IMR-90 (cell line): Measurements from ENCODE around the gene ZNF213. TPM values are rescaled to one million over a fixed set of nuclear protein-coding genes. Genes with fewer than 3 reads are reported as not detected.

Experiments used
- ATAC-seq: fragments of 200-7000 bp; cut with Tn5 transposase; 2 replicates; pipeline ENCODE4 v1.9.1; 2020; ENCODE audit warnings: low read depth, mild to moderate bottlenecking, moderate library complexity
- BruUV-seq: library from RNA; stranded (reverse); fragments of 400-500 nt; replicated peaks from 2 replicates; lab custom pipeline; 2021; lab: Mats Ljungman, UMichigan
- CTCF ChIA-PET: fragments of 300-600 bp; formaldehyde crosslinking; extraction: SDS; loops from one replicate; lab custom pipeline; 2021; ENCODE audit warnings: antibody characterized with exemption; lab: Yijun Ruan, JAX
- POLR2A ChIA-PET: fragments of 300-600 bp; sonication (Branson Sonifier 250); formaldehyde crosslinking; loops from one replicate; lab custom pipeline; 2022; ENCODE audit warnings: antibody characterized with exemption; ENCODE audit not compliant: unreplicated experiment; lab: Charles Lee
- DNase-seq: peaks from one replicate; pipeline ENCODE4 v3.0.0; 2013
- H2AFZ ChIP-seq: replicated peaks from 2 replicates; pipeline ENCODE3; 2013; ENCODE audit warnings: low read length, mild to moderate bottlenecking; ENCODE audit not compliant: poor library complexity
- H2AK5ac ChIP-seq: 2 replicates; pipeline ENCODE4 v1.6.1; 2013; ENCODE audit warnings: low read depth, low read length, inconsistent platforms
- H2AK9ac ChIP-seq: replicated peaks from 2 replicates; pipeline ENCODE3; 2013; ENCODE audit warnings: mild to moderate bottlenecking, low read depth, low read length, moderate library complexity; ENCODE audit not compliant: poor library complexity
- H2BK120ac ChIP-seq: 2 replicates; pipeline ENCODE4 v1.6.1; 2013; ENCODE audit warnings: low read depth, low read length, inconsistent platforms
- H2BK15ac ChIP-seq: 3 replicates; pipeline ENCODE4 v1.6.1; 2013; ENCODE audit warnings: low read depth, low read length, inconsistent platforms
- H2BK20ac ChIP-seq: 2 replicates; pipeline ENCODE4 v1.6.1; 2013; ENCODE audit warnings: low read depth, mild to moderate bottlenecking, inconsistent platforms, low read length, moderate library complexity
- H2BK5ac ChIP-seq: 2 replicates; pipeline ENCODE4 v1.6.1; 2013; ENCODE audit warnings: mild to moderate bottlenecking, low read depth, low read length, inconsistent platforms; ENCODE audit not compliant: poor library complexity, severe bottlenecking
- H3K14ac ChIP-seq: replicated peaks from 2 replicates; pipeline ENCODE4 v1.6.1; 2013; ENCODE audit warnings: low read depth, low read length, inconsistent platforms
- H3K18ac ChIP-seq: 2 replicates; pipeline ENCODE4 v1.6.1; 2013; ENCODE audit warnings: low read depth, low read length, control low read depth
- H3K23ac ChIP-seq: 2 replicates; pipeline ENCODE4 v1.6.1; 2013; ENCODE audit warnings: low read depth, low read length, inconsistent platforms
- H3K27ac ChIP-seq: 2 replicates; pipeline ENCODE4 v1.5.1; 2013; ENCODE audit warnings: mild to moderate bottlenecking, control low read depth, low read length; ENCODE audit not compliant: insufficient read depth
- H3K27me3 ChIP-seq: 2 replicates; pipeline ENCODE4 v1.6.1; 2013; ENCODE audit warnings: low read length; ENCODE audit not compliant: control insufficient read depth, insufficient read depth
- H3K36me3 ChIP-seq: 2 replicates; pipeline ENCODE4 v1.6.1; 2013; ENCODE audit warnings: low read length, mixed read lengths; ENCODE audit not compliant: control insufficient read depth, insufficient read depth
- H3K4ac ChIP-seq: 2 replicates; pipeline ENCODE4 v1.6.1; 2013; ENCODE audit warnings: low read depth, low read length, inconsistent platforms
- H3K4me1 ChIP-seq: 2 replicates; pipeline ENCODE4 v1.6.1; 2013; ENCODE audit warnings: low read length, mixed read lengths; ENCODE audit not compliant: control insufficient read depth, insufficient read depth
- H3K4me2 ChIP-seq: 2 replicates; pipeline ENCODE4 v1.6.1; 2013; ENCODE audit warnings: low read depth, mild to moderate bottlenecking, control low read depth, low read length, moderate library complexity
- H3K4me3 ChIP-seq: 2 replicates; pipeline ENCODE4 v1.5.1; 2013; ENCODE audit warnings: low read depth, mild to moderate bottlenecking, control low read depth, low read length, moderate library complexity; ENCODE audit not compliant: insufficient read depth
- H3K56ac ChIP-seq: 2 replicates; pipeline ENCODE4 v1.6.1; 2013; ENCODE audit warnings: low read length, inconsistent platforms; ENCODE audit not compliant: insufficient read depth; ENCODE audit errors: extremely low read depth
- H3K79me1 ChIP-seq, 2 experiments: 2 replicates each; pipeline ENCODE4 v1.6.1; 2013; ENCODE audit warnings: low read length in 2 of 2, inconsistent platforms in 1 of 2, low read depth in 1 of 2
- H3K9ac ChIP-seq: 2 replicates; pipeline ENCODE4 v1.6.1; 2013; ENCODE audit warnings: low read depth, low read length, control low read depth
- H3K9me1 ChIP-seq: 2 replicates; pipeline ENCODE4 v1.6.1; 2013; ENCODE audit warnings: low read length, inconsistent platforms; ENCODE audit not compliant: insufficient read depth
- H3K9me3 ChIP-seq: 2 replicates; pipeline ENCODE4 v1.6.1; 2013; ENCODE audit warnings: low read length; ENCODE audit not compliant: control insufficient read depth, insufficient read depth
- H4K20me1 ChIP-seq: 2 replicates; pipeline ENCODE4 v1.6.1; 2013; ENCODE audit warnings: low read length, inconsistent platforms; ENCODE audit not compliant: insufficient read depth
- H4K5ac ChIP-seq: 2 replicates; pipeline ENCODE4 v1.6.1; 2013; ENCODE audit warnings: mild to moderate bottlenecking, low read depth, low read length, control low read depth
- H4K8ac ChIP-seq, 2 experiments: 2 replicates each; pipeline ENCODE4 v1.6.1; 2013; ENCODE audit warnings: low read depth in 2 of 2, low read length in 2 of 2, control low read depth in 1 of 2, inconsistent platforms in 1 of 2
- H4K91ac ChIP-seq: 2 replicates; pipeline ENCODE4 v1.6.1; 2013; ENCODE audit warnings: low read depth, low read length, inconsistent platforms; ENCODE audit not compliant: insufficient read depth
- BHLHE40 ChIP-seq: fragments of 150-350 bp; IDR thresholded peaks from 2 replicates; pipeline ENCODE4 v1.6.1; 2016; ENCODE audit warnings: mild to moderate bottlenecking, low read depth, low read length
- CEBPB ChIP-seq: IDR thresholded peaks from 2 replicates; pipeline ENCODE4 v1.6.1; 2012; ENCODE audit warnings: low read depth, low read length, improper control_type of control experiment
- FOS ChIP-seq: fragments of 150-350 bp; IDR thresholded peaks from 2 replicates; pipeline ENCODE4 v1.6.1; 2016; ENCODE audit warnings: low read depth, low read length
- MAFK ChIP-seq: IDR thresholded peaks from 2 replicates; pipeline ENCODE4 v1.6.1; 2012; ENCODE audit warnings: low read depth, low read length, improper control_type of control experiment
- MAZ ChIP-seq: IDR thresholded peaks from 2 replicates; pipeline ENCODE4 v1.6.1; 2012; ENCODE audit warnings: low read depth, mild to moderate bottlenecking, low read length, improper control_type of control experiment, moderate library complexity, borderline replicate concordance
- MXI1 ChIP-seq: IDR thresholded peaks from 2 replicates; pipeline ENCODE4 v1.6.1; 2012; ENCODE audit warnings: low read depth, mild to moderate bottlenecking, low read length, moderate library complexity, borderline replicate concordance
- NFE2L2 ChIP-seq: fragments of 150-350 bp; IDR thresholded peaks from 2 replicates; pipeline ENCODE4 v1.6.1; 2016; ENCODE audit warnings: low read depth, mild to moderate bottlenecking, low read length
- POLR2A ChIP-seq: IDR thresholded peaks from 2 replicates; pipeline ENCODE4 v1.6.1; 2012; ENCODE audit warnings: mild to moderate bottlenecking, low read depth, low read length
- RAD21 ChIP-seq: IDR thresholded peaks from 2 replicates; pipeline ENCODE4 v1.6.1; 2012; ENCODE audit warnings: low read length, improper control_type of control experiment
- RCOR1 ChIP-seq: IDR thresholded peaks from 2 replicates; pipeline ENCODE4 v1.6.1; 2012; ENCODE audit warnings: mild to moderate bottlenecking, low read length, improper control_type of control experiment; ENCODE audit not compliant: insufficient replicate concordance
- WGBS, 2 experiments: methylation state at CpG; one replicate each; pipeline versions ENCODE4 v1.1.5 to v1.1.7; 2013; ENCODE audit warnings: missing lambda C conversion rate in 2 of 2; ENCODE audit not compliant: insufficient read length in 1 of 2; ENCODE audit errors: extremely low coverage in 2 of 2; 5-methylcytosine and 5-hydroxymethylcytosine counted together
- dilution Hi-C: fragments of 300-500 bp; cut with HindIII; formaldehyde crosslinking; loops from one replicate; pipeline ENCODE4 v1.14.3; 2018; ENCODE audit warnings: low sequenced_read_pairs; ENCODE audit not compliant: unreplicated experiment
- in situ Hi-C: fragments of 300-500 bp; cut with MboI; formaldehyde crosslinking; loops from 3 replicates; pipeline ENCODE4 v1.14.3; 2019; ENCODE audit warnings: low sequenced_read_pairs, inconsistent platforms, mixed read lengths
- intact Hi-C: fragments of 100-400 bp; cut with micrococcal nuclease; formaldehyde crosslinking; loops from 2 replicates; pipeline ENCODE4 v1.10.0; 2022
- polyA plus RNA-seq, 3 experiments: library from polyadenylated mRNA; depleted of rRNA; stranded (reverse); fragments of >200 nt; gene quantifications; 2 replicates each; pipeline ENCODE4 v1.2.3, GENCODE V29; 2012; ENCODE audit warnings: low replicate concordance in 1 of 3
- total RNA-seq: library from RNA; depleted of rRNA; stranded (reverse); fragments of >200 nt; gene quantifications from 2 replicates; pipeline ENCODE4 v1.2.3, GENCODE V29; 2012
- TF ChIP-seq, protein P1 (sequence below): fragments of 150-350 bp; IDR thresholded peaks from 2 replicates; pipeline ENCODE4 v1.6.1; 2016; ENCODE audit warnings: low read depth, mild to moderate bottlenecking, low read length, moderate library complexity, borderline replicate concordance
- TF ChIP-seq, protein P2 (sequence below): conservative IDR thresholded peaks from 2 replicates; pipeline ENCODE4 v1.5.1; 2012; ENCODE audit warnings: mild to moderate bottlenecking, low read depth, low read length, improper control_type of control experiment
- TF ChIP-seq, protein P3 (sequence below): fragments of 150-350 bp; IDR thresholded peaks from 2 replicates; pipeline ENCODE4 v1.6.1; 2017; ENCODE audit warnings: mild to moderate bottlenecking, antibody characterized with exemption, low read length, low read depth

Gene ZNF213
- total and polyA plus RNA-seq, 2 of the 4 experiments (the other 2 are of a cell fraction) = 0.72 to 4.0 TPM

DNA sequence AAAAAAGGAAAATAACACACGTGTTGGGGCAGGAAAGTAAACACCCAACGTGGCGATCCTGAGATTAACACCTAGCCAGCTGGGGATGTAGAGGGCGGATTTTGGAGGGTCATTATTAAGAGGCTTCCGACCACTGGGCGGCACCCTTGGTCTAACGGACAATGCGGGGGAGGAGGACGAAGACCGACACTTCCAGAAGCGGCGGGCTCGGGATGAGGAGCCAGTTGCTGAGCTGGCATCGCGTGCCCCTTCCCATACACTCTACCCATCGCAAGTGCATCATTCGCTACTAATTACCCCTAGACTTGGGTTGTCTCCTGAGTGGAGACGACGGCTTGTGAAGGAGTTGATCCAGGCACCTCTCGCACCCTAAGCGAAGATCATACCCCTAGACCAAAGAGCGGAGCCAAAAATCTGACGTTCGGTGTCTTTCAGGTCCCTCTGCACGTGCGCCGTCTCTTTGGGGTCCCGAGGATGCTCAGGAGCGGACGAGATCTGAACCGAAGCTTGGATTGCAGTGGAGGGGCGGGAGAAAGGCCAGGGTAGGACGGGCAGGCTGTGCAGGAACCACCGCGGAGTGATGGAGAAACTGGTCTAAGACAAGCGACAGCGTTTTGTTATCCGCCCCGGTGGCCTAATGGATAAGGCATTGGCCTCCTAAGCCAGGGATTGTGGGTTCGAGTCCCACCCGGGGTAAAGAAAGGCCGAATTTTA is 17.6 kb downstream of the ZNF213 start:
- peak; percentile 90 for DNase-seq
- BruUV-seq = no TSS peak
- in situ Hi-C loops = no loop called here
- TF ChIP-seq, protein P1, sequence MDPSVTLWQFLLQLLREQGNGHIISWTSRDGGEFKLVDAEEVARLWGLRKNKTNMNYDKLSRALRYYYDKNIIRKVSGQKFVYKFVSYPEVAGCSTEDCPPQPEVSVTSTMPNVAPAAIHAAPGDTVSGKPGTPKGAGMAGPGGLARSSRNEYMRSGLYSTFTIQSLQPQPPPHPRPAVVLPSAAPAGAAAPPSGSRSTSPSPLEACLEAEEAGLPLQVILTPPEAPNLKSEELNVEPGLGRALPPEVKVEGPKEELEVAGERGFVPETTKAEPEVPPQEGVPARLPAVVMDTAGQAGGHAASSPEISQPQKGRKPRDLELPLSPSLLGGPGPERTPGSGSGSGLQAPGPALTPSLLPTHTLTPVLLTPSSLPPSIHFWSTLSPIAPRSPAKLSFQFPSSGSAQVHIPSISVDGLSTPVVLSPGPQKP = no peak
- TF ChIP-seq, protein P2, sequence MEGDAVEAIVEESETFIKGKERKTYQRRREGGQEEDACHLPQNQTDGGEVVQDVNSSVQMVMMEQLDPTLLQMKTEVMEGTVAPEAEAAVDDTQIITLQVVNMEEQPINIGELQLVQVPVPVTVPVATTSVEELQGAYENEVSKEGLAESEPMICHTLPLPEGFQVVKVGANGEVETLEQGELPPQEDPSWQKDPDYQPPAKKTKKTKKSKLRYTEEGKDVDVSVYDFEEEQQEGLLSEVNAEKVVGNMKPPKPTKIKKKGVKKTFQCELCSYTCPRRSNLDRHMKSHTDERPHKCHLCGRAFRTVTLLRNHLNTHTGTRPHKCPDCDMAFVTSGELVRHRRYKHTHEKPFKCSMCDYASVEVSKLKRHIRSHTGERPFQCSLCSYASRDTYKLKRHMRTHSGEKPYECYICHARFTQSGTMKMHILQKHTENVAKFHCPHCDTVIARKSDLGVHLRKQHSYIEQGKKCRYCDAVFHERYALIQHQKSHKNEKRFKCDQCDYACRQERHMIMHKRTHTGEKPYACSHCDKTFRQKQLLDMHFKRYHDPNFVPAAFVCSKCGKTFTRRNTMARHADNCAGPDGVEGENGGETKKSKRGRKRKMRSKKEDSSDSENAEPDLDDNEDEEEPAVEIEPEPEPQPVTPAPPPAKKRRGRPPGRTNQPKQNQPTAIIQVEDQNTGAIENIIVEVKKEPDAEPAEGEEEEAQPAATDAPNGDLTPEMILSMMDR = peak; percentile 49
- TF ChIP-seq MAZ (no peak; the same call in 1 of the 2 replicates), MXI1 (0 out of 2 replicates have a peak, but pooled peaks have one; percentile 33), MAFK (peak; percentile 42; the same call in 1 of the 2 replicates), FOS (peak; percentile 89), BHLHE40 (peak; percentile 92), NFE2L2 (no peak), RAD21 (peak; percentile 34; the same call in 1 of the 2 replicates), RCOR1 (no peak), CEBPB (no peak), POLR2A (no peak)
- TF ChIP-seq, protein P3, sequence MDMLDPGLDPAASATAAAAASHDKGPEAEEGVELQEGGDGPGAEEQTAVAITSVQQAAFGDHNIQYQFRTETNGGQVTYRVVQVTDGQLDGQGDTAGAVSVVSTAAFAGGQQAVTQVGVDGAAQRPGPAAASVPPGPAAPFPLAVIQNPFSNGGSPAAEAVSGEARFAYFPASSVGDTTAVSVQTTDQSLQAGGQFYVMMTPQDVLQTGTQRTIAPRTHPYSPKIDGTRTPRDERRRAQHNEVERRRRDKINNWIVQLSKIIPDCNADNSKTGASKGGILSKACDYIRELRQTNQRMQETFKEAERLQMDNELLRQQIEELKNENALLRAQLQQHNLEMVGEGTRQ = no peak

More for the DNA sequence above, 17.6 kb downstream of the ZNF213 start:
- ChIA-PET POLR2A (no interaction called here), CTCF (interaction anchor here (1.4 kb wide), 1 partner anchor 17 kb away, joined by 3 read pairs; the partner anchor contains the start of gene ZNF213)
- Histone ChIP-seq H4K20me1 (peaks cover 16% of the 10 kb centered on the region), H2AFZ (peak overlapping the region; percentile 94), H3K27ac (no peak overlapping the region), H2BK120ac (no peak overlapping the region; the same call in 1 of the 2 replicates), H2BK20ac (no peak overlapping the region), H3K27me3 (no peaks in the 10 kb centered on the region), H4K5ac (no peak overlapping the region), H3K9me1 (peaks cover 10% of the 10 kb centered on the region), H3K14ac (peak overlapping the region; percentile 38), H3K79me1 (peaks cover 0 to 13% of the 10 kb centered on the region in 2 experiments; a peak in 2 of 4 replicates), H2BK5ac (no peak overlapping the region), H3K9me3 (no peaks in the 10 kb centered on the region), H4K91ac (no peak overlapping the region; the same call in 1 of the 2 replicates), H2AK5ac (peak overlapping the region; percentile 11; the same call in 1 of the 2 replicates), H2AK9ac (peak overlapping the region; percentile 60), H2BK15ac (no peak overlapping the region), H3K36me3 (no peaks in the 10 kb centered on the region), H3K18ac (no peak overlapping the region), H4K8ac (no peak overlapping the region), H3K4me3 (peak overlapping the region; percentile 59), H3K56ac (peak overlapping the region; percentile 36; the same call in 1 of the 2 replicates), H3K9ac (peak overlapping the region; percentile 7; the same call in 1 of the 2 replicates), H3K4me2 (peak overlapping the region; percentile 51), H3K23ac (peak overlapping the region; percentile 8; the same call in 1 of the 2 replicates), H3K4me1 (peaks cover 3% of the 10 kb centered on the region; the same call in 1 of the 2 replicates), H3K4ac (peak overlapping the region; percentile 5; the same call in 1 of the 2 replicates)
- intact Hi-C loops = loop anchor here (1.0 kb wide), 1 partner anchor 14 kb away; no protein-coding TSS in a partner anchor
- dilution Hi-C loops = no loop called here
- peak; percentile 28 for ATAC-seq
- 0% methylated on average over 9 of the region's 42 CpGs; no CpG with 5 or more reads in 1 of the 2 experiments for WGBS, 2 experiments
